ENCODE results near the gene GLP2R.

DNA sequence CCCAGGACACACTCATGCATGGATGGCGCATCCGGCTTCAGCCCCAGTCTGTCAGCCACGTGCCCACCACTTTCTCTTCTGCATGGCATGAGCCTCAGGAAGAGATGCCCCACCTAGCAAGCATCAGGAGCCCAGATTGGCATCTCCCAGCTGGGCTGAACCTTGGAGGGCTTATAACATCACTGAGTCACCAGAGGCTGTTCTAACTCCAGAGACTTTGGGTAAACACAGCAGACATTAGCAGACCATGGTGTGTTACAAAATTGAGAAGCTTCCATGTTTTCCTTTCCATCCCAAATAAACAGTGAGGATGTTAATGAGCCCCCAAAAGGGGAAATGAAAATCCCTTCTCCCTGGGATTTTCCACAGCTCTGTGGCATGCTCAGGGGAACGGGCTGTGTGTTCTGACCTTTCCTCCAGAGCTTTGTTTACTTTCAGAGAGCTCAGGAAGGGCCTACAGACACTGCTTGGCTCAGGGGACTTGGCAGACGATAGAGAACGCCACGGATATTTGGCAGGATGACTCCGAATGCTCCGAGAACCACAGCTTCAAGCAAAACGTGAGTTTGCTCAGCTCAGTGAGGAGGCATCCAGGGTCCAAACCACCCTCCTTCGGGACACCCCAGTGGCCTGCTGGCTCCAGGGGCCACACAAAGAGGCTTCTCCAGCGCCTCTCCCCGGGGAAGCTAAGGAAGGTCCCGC lies 16.5 kb downstream of the GLP2R start:
- TF ChIP-seq POLR2A (IDR thresholded peaks at IDR 0.05) = no peak
- TF ChIP-seq, protein P1, sequence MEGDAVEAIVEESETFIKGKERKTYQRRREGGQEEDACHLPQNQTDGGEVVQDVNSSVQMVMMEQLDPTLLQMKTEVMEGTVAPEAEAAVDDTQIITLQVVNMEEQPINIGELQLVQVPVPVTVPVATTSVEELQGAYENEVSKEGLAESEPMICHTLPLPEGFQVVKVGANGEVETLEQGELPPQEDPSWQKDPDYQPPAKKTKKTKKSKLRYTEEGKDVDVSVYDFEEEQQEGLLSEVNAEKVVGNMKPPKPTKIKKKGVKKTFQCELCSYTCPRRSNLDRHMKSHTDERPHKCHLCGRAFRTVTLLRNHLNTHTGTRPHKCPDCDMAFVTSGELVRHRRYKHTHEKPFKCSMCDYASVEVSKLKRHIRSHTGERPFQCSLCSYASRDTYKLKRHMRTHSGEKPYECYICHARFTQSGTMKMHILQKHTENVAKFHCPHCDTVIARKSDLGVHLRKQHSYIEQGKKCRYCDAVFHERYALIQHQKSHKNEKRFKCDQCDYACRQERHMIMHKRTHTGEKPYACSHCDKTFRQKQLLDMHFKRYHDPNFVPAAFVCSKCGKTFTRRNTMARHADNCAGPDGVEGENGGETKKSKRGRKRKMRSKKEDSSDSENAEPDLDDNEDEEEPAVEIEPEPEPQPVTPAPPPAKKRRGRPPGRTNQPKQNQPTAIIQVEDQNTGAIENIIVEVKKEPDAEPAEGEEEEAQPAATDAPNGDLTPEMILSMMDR (IDR thresholded peaks at IDR 0.05 in 4 of 5, conservative IDR thresholded peaks at IDR 0.05 in 1 of 5) = no peak

Measured in gastrocnemius medialis (tissue), 4 donors.